HCT116 (cell line): ENCODE results near the gene AEBP2.

Source experiments
- ELF1 ChIP-seq: IDR thresholded peaks from 2 replicates; pipeline ENCODE4 v1.6.1; 2012; ENCODE audit warnings: low read depth, borderline replicate concordance
- EZH2 ChIP-seq: fragments of 200-600 bp; sonication (generic); IDR thresholded peaks from 2 replicates; pipeline ENCODE4 v1.6.1; 2017; ENCODE audit warnings: antibody characterized with exemption, mixed run types
- EZH2phosphoT487 ChIP-seq: fragments of 200-600 bp; IDR thresholded peaks from 2 replicates; pipeline ENCODE4 v1.6.1; 2018; ENCODE audit warnings: antibody characterized with exemption, borderline replicate concordance
- JUND ChIP-seq: IDR thresholded peaks from 2 replicates; pipeline ENCODE4 v1.6.1; 2012
- POLR2A ChIP-seq: IDR thresholded peaks from 2 replicates; pipeline ENCODE4 v1.7.0; 2011; ENCODE audit warnings: borderline replicate concordance; ENCODE audit not compliant: insufficient read depth, insufficient read length; ENCODE audit errors: extremely low read depth
- POLR2AphosphoS5 ChIP-seq: IDR thresholded peaks from 2 replicates; pipeline ENCODE4 v1.6.1; 2011; ENCODE audit warnings: mild to moderate bottlenecking, low read depth, low read length, moderate library complexity
- RAD21 ChIP-seq: IDR thresholded peaks from 2 replicates; pipeline ENCODE4 v1.6.1; 2012; ENCODE audit warnings: low read depth, mild to moderate bottlenecking
- YY1 ChIP-seq: IDR thresholded peaks from 2 replicates; pipeline ENCODE4 v1.6.1; 2011; ENCODE audit warnings: low read length, low read depth, moderate library complexity, mild to moderate bottlenecking; ENCODE audit not compliant: insufficient replicate concordance; ENCODE audit errors: extremely low read depth
- ZNF274 ChIP-seq: fragments of 200-500 bp; sonication (Bioruptor generic); IDR thresholded peaks from 2 replicates; pipeline ENCODE4 v1.6.1; 2014; ENCODE audit warnings: mild to moderate bottlenecking, low read depth, low read length, inconsistent platforms
- TF ChIP-seq, protein P1 (sequence below), 3 experiments: fragments of 200-600 bp in 1 of 3; sonication (generic) in 1 of 3; IDR thresholded peaks in 2 of 3; conservative IDR thresholded peaks in 1 of 3; 2 replicates each; pipeline ENCODE4 v1.5.1; 2012 to 2017; ENCODE audit warnings: low read depth in 2 of 3, low read length in 2 of 3, antibody characterized with exemption in 1 of 3, borderline replicate concordance in 1 of 3, control low read depth in 1 of 3, mild to moderate bottlenecking in 1 of 3, mixed read lengths in 1 of 3, mixed run types in 1 of 3, moderate library complexity in 1 of 3; ENCODE audit not compliant: insufficient read depth in 1 of 3
- TF ChIP-seq, protein P2 (sequence below): IDR thresholded peaks from 2 replicates; pipeline ENCODE4 v1.6.1; 2012
- TF ChIP-seq, protein P3 (sequence below): IDR thresholded peaks from 2 replicates; pipeline ENCODE4 v1.6.1; 2011; ENCODE audit warnings: mild to moderate bottlenecking, low read length, moderate library complexity; ENCODE audit not compliant: insufficient replicate concordance; ENCODE audit errors: extremely low read depth

DNA sequence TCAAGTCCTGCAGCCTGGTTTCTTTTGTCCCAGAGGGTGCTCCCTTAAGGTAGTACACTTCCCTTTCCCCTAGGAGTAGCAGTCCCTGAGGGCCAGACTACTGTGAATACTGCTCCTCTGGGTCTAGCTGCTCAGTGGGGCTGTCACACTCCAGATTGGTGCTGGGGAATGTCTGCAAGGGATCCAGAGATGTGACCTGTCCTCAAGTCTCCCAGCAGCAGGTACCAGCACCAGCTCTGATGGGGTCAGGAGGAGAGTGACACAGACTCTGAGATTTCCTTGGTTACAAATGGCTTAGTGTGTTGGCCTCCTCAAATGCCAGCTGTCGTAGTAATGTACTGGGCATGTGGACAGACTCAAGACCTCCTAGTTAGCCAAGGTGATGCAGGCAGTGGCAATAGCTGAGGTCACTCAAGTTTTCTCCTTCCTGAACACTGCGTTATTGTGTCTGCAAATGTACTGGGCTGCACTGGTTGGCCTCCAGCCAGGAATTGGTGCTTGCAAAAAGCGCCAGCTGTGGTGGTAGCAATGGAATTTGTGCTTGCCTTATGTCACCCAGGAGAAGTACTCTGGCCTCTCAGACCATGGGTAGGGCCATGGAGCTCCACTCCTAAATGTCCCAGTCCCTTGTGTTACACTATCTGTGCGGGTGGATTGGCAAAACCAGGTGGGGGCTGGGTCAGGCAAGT, 36.4 kb upstream of the AEBP2 start:
- TF ChIP-seq, protein P1, sequence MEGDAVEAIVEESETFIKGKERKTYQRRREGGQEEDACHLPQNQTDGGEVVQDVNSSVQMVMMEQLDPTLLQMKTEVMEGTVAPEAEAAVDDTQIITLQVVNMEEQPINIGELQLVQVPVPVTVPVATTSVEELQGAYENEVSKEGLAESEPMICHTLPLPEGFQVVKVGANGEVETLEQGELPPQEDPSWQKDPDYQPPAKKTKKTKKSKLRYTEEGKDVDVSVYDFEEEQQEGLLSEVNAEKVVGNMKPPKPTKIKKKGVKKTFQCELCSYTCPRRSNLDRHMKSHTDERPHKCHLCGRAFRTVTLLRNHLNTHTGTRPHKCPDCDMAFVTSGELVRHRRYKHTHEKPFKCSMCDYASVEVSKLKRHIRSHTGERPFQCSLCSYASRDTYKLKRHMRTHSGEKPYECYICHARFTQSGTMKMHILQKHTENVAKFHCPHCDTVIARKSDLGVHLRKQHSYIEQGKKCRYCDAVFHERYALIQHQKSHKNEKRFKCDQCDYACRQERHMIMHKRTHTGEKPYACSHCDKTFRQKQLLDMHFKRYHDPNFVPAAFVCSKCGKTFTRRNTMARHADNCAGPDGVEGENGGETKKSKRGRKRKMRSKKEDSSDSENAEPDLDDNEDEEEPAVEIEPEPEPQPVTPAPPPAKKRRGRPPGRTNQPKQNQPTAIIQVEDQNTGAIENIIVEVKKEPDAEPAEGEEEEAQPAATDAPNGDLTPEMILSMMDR (IDR thresholded peaks at IDR 0.05 in 2 of 3, conservative IDR thresholded peaks at IDR 0.05 in 1 of 3; ENCODE audit: borderline replicate concordance in 1 of 3, insufficient read depth in 1 of 3, low read depth in 2 of 3, low read length in 2 of 3), result no peak
- TF ChIP-seq POLR2A (no peak), YY1 (no peak), POLR2AphosphoS5 (no peak), JUND (no peak), RAD21 (no peak), EZH2 (no peak), ZNF274 (no peak), EZH2phosphoT487 (no peak), ELF1 (no peak)
- TF ChIP-seq, protein P2, sequence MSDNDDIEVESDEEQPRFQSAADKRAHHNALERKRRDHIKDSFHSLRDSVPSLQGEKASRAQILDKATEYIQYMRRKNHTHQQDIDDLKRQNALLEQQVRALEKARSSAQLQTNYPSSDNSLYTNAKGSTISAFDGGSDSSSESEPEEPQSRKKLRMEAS, result no peak
- TF ChIP-seq, protein P3, sequence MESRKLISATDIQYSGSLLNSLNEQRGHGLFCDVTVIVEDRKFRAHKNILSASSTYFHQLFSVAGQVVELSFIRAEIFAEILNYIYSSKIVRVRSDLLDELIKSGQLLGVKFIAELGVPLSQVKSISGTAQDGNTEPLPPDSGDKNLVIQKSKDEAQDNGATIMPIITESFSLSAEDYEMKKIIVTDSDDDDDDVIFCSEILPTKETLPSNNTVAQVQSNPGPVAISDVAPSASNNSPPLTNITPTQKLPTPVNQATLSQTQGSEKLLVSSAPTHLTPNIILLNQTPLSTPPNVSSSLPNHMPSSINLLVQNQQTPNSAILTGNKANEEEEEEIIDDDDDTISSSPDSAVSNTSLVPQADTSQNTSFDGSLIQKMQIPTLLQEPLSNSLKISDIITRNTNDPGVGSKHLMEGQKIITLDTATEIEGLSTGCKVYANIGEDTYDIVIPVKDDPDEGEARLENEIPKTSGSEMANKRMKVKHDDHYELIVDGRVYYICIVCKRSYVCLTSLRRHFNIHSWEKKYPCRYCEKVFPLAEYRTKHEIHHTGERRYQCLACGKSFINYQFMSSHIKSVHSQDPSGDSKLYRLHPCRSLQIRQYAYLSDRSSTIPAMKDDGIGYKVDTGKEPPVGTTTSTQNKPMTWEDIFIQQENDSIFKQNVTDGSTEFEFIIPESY, result no peak
